HEK293T (cell line): ENCODE data around the gene LRRC2.

Experiments used
- CTCF ChIA-PET: fragments of 350-600 bp; formaldehyde crosslinking; extraction: SDS; loops from one replicate; lab custom pipeline; 2021; ENCODE audit warnings: antibody characterized with exemption, inconsistent platforms; lab: Yijun Ruan, JAX
- POLR2A ChIA-PET: fragments of 350-600 bp; formaldehyde crosslinking; extraction: SDS; loops from one replicate; lab custom pipeline; 2020; ENCODE audit warnings: antibody characterized with exemption, inconsistent platforms; lab: Yijun Ruan, JAX
- DNase-seq: peaks from one replicate; pipeline ENCODE4 v3.0.0; 2012; ENCODE audit warnings: mixed read lengths; ENCODE audit errors: extremely low spot score
- ARNT ChIP-seq: fragments of 450-650 bp; IDR thresholded peaks from 2 replicates; pipeline ENCODE4 v1.6.1; 2017; ENCODE audit warnings: mild to moderate bottlenecking
- BHLHE40 ChIP-seq: fragments of 450-650 bp; IDR thresholded peaks from 2 replicates; pipeline ENCODE4 v1.6.1; 2016; ENCODE audit warnings: mild to moderate bottlenecking, moderate library complexity, borderline replicate concordance
- CTBP1 ChIP-seq: fragments of 450-650 bp; IDR thresholded peaks from 2 replicates; pipeline ENCODE4 v1.6.1; 2016; ENCODE audit warnings: borderline replicate concordance
- ELF4 ChIP-seq: fragments of 450-650 bp; IDR thresholded peaks from 2 replicates; pipeline ENCODE4 v1.6.1; 2017; ENCODE audit warnings: antibody characterized with exemption
- FOXA1 ChIP-seq: fragments of 450-650 bp; IDR thresholded peaks from 2 replicates; pipeline ENCODE4 v1.6.1; 2016; ENCODE audit warnings: mild to moderate bottlenecking
- FOXK2 ChIP-seq: fragments of 450-650 bp; IDR thresholded peaks from 2 replicates; pipeline ENCODE4 v1.6.1; 2016; ENCODE audit warnings: mild to moderate bottlenecking
- FOXM1 ChIP-seq: fragments of 450-650 bp; IDR thresholded peaks from 2 replicates; pipeline ENCODE4 v1.6.1; 2017; ENCODE audit warnings: mild to moderate bottlenecking, borderline replicate concordance
- HDGF ChIP-seq: fragments of 450-650 bp; IDR thresholded peaks from 2 replicates; pipeline ENCODE4 v1.6.1; 2017; ENCODE audit warnings: antibody characterized with exemption, borderline replicate concordance
- L3MBTL2 ChIP-seq: fragments of 450-650 bp; conservative IDR thresholded peaks from 2 replicates; pipeline ENCODE4 v1.6.1; 2016; ENCODE audit warnings: mild to moderate bottlenecking
- LEF1 ChIP-seq: fragments of 450-650 bp; IDR thresholded peaks from 2 replicates; pipeline ENCODE4 v1.6.1; 2017; ENCODE audit warnings: mild to moderate bottlenecking, borderline replicate concordance
- NFRKB ChIP-seq: fragments of 450-650 bp; IDR thresholded peaks from 2 replicates; pipeline ENCODE4 v1.6.1; 2016; ENCODE audit warnings: mild to moderate bottlenecking, moderate library complexity
- SP1 ChIP-seq: fragments of 450-650 bp; IDR thresholded peaks from 2 replicates; pipeline ENCODE4 v1.6.1; 2017
- SUZ12 ChIP-seq: fragments of 450-650 bp; IDR thresholded peaks from 2 replicates; pipeline ENCODE4 v1.6.1; 2016; ENCODE audit warnings: mild to moderate bottlenecking
- TARDBP ChIP-seq: fragments of 450-650 bp; IDR thresholded peaks from 2 replicates; pipeline ENCODE4 v1.6.1; 2016
- ZNF384 ChIP-seq: fragments of 450-650 bp; IDR thresholded peaks from 2 replicates; pipeline ENCODE4 v1.6.1; 2016
- TF ChIP-seq, protein P1 (sequence below): fragments of 450-650 bp; IDR thresholded peaks from 2 replicates; pipeline ENCODE4 v1.6.1; 2016

LRRC2 gene

DNA sequence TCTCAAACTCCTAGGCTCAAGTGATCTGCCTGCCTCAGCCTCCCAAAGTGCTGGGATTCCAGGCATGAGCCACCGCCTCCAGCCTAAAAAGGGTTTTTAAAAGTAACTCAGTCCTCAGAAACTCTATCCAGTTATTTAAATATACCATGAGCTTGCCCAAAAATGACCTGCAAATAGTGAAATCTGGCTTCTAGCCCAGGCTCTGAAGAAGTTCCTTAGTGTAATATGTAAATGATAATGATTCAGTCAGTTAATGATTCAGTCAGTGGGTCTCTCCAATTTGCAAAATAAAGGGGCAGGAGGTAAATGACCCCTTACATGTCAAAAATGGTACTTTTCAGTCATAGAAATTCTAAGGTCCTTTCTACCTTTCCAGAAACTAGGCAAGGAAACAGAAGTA lies 28.8 kb downstream of the LRRC2 start:
- DNase-seq = no peak
- ChIA-PET POLR2A (no interaction called here), CTCF (no interaction called here)
- TF ChIP-seq, protein P1, sequence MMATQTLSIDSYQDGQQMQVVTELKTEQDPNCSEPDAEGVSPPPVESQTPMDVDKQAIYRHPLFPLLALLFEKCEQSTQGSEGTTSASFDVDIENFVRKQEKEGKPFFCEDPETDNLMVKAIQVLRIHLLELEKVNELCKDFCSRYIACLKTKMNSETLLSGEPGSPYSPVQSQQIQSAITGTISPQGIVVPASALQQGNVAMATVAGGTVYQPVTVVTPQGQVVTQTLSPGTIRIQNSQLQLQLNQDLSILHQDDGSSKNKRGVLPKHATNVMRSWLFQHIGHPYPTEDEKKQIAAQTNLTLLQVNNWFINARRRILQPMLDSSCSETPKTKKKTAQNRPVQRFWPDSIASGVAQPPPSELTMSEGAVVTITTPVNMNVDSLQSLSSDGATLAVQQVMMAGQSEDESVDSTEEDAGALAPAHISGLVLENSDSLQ = no peak
- TF ChIP-seq ARNT = no peak
- no peak for TF ChIP-seq FOXM1
- TF ChIP-seq LEF1 = no peak
- no peak for TF ChIP-seq FOXA1
- no peak for TF ChIP-seq FOXK2

DNA sequence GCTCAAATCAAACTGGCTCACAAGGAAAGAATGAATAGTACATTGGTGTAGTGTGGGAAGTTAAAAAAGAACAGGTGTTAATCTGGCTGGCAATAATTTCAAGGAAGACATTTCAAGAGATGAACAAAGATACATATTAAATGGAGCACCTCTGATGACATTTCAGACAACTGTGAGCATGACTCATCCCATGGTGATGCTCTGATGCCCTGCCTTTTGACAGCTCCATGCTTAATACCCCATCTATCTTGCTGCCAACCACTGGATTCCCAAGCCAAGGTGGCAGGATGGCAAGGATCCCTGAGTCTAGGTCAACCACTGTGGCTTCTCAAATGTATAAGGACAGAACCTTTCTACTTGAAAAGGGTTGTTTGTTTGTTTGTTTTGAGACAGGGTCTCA lies 29.3 kb downstream of the LRRC2 start:
- TF ChIP-seq HDGF (no peak), SP1 (no peak), CTBP1 (no peak), BHLHE40 (no peak)
- no peak for DNase-seq
- POLR2A ChIA-PET = no interaction called here
- CTCF ChIA-PET = no interaction called here

DNA sequence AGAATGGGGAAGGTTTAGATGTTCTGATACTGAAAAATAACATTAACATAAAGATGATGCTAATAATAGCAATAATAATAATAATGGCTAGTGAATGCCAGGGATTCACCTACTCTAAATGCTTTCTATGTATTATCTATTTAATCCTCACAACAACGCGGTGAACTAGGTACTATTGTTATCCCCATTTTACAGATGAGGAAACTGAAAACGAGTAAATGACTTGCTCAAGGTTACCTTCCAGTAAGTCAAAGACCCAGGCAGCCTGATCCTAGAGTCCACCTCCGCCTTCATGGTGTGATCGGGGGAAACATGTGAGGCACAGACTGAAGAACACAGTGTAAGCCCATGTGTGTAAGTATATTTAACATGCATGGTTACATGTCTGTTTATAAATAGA lies 30.4 kb downstream of the LRRC2 start:
- POLR2A ChIA-PET = no interaction called here
- DNase-seq = no peak
- TF ChIP-seq TARDBP = no peak
- no peak for TF ChIP-seq HDGF
- TF ChIP-seq ZNF384 = no peak
- no peak for TF ChIP-seq FOXK2
- no peak for TF ChIP-seq SP1
- no peak for TF ChIP-seq L3MBTL2
- TF ChIP-seq, protein P1 = no peak
- no peak for TF ChIP-seq FOXM1
- no peak for TF ChIP-seq BHLHE40
- TF ChIP-seq ARNT = no peak
- no peak for TF ChIP-seq ELF4
- no peak for TF ChIP-seq CTBP1
- no peak for TF ChIP-seq FOXA1
- TF ChIP-seq LEF1 = no peak
- TF ChIP-seq SUZ12 = no peak
- TF ChIP-seq NFRKB = no peak
- CTCF ChIA-PET = no interaction called here

DNA sequence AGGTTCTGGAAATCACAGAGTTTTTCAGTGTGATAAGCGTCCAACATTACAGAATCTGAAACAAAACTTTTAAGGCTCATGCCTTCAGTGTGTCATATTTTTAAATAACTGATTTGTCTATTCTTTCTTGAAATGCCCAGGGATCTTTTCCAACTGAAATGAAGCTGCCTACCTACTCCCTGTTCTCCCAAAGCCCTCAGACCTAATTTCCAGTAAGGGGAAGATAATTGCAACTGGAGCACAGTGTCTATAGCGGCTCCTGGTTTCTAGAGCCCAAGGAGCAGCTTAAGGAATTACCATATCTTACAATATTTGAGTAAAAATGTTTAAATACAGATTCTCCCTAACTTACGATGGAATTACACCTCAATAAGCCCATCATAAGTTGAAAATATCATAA lies 33.0 kb downstream of the LRRC2 start:
- TF ChIP-seq CTBP1 (no peak), ZNF384 (no peak), ELF4 (no peak), NFRKB (no peak), SUZ12 (no peak), FOXM1 (no peak), FOXA1 (no peak), L3MBTL2 (no peak), BHLHE40 (no peak), TARDBP (no peak), HDGF (no peak), ARNT (no peak), FOXK2 (no peak), LEF1 (no peak)
- TF ChIP-seq, protein P1 = no peak
- ChIA-PET POLR2A (no interaction called here), CTCF (no interaction called here)
- DNase-seq = no peak

DNA sequence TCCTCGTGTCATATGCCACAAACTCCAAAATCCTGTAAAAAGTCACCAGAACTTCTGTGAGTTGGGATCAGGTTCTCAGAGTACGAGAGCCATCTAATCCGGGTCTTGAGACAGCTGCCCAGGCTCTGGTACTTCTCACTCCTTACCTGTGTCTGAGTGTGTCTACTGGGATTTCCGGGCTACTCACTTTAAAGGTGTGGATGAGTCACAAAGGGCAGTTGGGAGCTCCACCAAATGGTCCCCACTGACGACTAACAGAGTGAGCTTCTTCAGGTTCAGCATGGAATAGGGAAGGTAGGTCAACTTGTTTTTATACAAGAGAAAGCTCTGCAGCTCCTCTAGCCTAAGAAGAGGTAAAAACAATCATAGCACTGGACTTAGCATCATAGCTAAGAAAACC lies 38.9 kb downstream of the LRRC2 start:
- no peak for TF ChIP-seq CTBP1
- TF ChIP-seq, protein P1 = no peak
- ChIA-PET CTCF (no interaction called here), POLR2A (no interaction called here)
- no peak for DNase-seq

DNA sequence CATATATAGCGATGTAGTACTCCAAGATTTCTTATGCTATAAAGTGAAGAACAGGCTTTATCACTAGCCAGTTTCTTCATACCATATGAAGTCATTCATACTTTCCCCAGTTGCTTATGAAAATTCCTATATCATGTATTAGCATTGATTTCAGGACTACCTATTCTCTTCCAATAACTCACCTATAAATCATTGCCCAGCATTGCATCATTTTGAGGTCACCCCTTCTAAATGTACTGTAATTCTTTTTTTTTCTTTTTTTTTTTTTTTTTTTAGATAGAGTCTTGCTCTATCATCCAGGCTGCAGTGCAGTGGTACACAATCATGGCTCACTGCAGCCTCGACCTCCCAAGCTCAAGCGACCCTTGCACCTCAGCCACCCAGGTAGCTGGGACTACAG lies 41.3 kb downstream of the LRRC2 start:
- ChIA-PET POLR2A (no interaction called here), CTCF (no interaction called here)
- no peak for TF ChIP-seq LEF1
- TF ChIP-seq SUZ12 = no peak
- no peak for TF ChIP-seq TARDBP
- TF ChIP-seq BHLHE40 = no peak
- TF ChIP-seq NFRKB = no peak
- no peak for TF ChIP-seq ZNF384
- no peak for TF ChIP-seq FOXA1
- DNase-seq = no peak

DNA sequence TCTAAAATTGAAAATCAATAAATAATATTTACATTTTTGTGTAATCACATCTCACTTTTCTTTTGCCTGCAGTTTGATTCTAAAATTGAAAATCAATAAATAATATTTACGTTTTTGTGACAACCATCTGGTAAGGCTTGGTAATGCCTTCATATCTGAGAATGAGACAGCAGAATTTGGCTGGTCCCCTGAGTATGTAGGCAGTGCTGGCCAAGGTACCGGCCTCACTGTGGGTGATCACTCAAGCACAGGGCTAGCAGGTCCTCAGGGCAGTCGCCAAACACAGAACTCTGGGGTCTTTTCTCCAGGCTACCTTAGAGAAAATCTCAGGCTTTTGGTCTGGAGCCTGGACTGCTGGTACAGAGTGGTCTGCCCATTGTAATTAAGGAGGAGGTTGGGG lies 42.1 kb downstream of the LRRC2 start:
- ChIA-PET POLR2A (no interaction called here), CTCF (no interaction called here)
- TF ChIP-seq SUZ12 (no peak), L3MBTL2 (no peak), FOXA1 (no peak), CTBP1 (no peak), FOXM1 (no peak)
- DNase-seq = no peak
